Measurements from ENCODE around the gene CELSR1.

The CELSR1 gene

GRCh38 chr22:46569055-46569847, 31.8 kb upstream of the CELSR1 start:
- TF ChIP-seq CTCF (conservative IDR thresholded peaks at IDR 0.05; ENCODE audit: control insufficient read depth, insufficient read depth, low read depth, low read length) = no peak
- no peak for DNase-seq (ENCODE audit: low read depth)
- no peak overlapping the region for H3K4me3 ChIP-seq (ENCODE audit: control insufficient read depth, low read depth, low read length)

- H3K4me3 ChIP-seq (ENCODE audit: control insufficient read depth, low read depth, low read length) = no peak overlapping the region
- TF ChIP-seq CTCF (conservative IDR thresholded peaks at IDR 0.05; ENCODE audit: control insufficient read depth, insufficient read depth, low read depth, low read length) = no peak
- DNase-seq (ENCODE audit: low read depth) = no peak
Measured at GRCh38 chr22:46568102-46568809, 30.8 kb upstream of the CELSR1 start.

- no peak overlapping the region for H3K4me3 ChIP-seq (ENCODE audit: control insufficient read depth, low read depth, low read length)
- DNase-seq (ENCODE audit: low read depth) = no peak
- TF ChIP-seq CTCF (conservative IDR thresholded peaks at IDR 0.05; ENCODE audit: control insufficient read depth, insufficient read depth, low read depth, low read length) = no peak
Measured at GRCh38 chr22:46567471-46567870, 30.1 kb upstream of the CELSR1 start.

- TF ChIP-seq CTCF (conservative IDR thresholded peaks at IDR 0.05; ENCODE audit: control insufficient read depth, insufficient read depth, low read depth, low read length) = no peak
- H3K4me3 ChIP-seq (ENCODE audit: control insufficient read depth, low read depth, low read length) = no peak overlapping the region
- no peak for DNase-seq (ENCODE audit: low read depth)
Measured at GRCh38 chr22:46564084-46564714, 26.8 kb upstream of the CELSR1 start.

GRCh38 chr22:46563381-46564083, 26.1 kb upstream of the CELSR1 start:
- H3K4me3 ChIP-seq (ENCODE audit: control insufficient read depth, low read depth, low read length) = no peak overlapping the region
- TF ChIP-seq CTCF (conservative IDR thresholded peaks at IDR 0.05; ENCODE audit: control insufficient read depth, insufficient read depth, low read depth, low read length) = peak; percentile 72
- DNase-seq (ENCODE audit: low read depth) = peak; percentile 34

GRCh38 chr22:46561435-46561905, 24.1 kb upstream of the CELSR1 start:
- no peak overlapping the region for H3K4me3 ChIP-seq (ENCODE audit: control insufficient read depth, low read depth, low read length)
- TF ChIP-seq CTCF (conservative IDR thresholded peaks at IDR 0.05; ENCODE audit: control insufficient read depth, insufficient read depth, low read depth, low read length) = no peak
- DNase-seq (ENCODE audit: low read depth) = peak; percentile 37
